ENCODE results near the gene INTS11. TPM values are rescaled to one million over a fixed set of nuclear protein-coding genes. Genes with fewer than 3 reads are reported as not detected.

INTS11 gene
- total RNA-seq, 1 donor from 2014 or later: 94.2 TPM

GRCh38 chr1:1279028-1279427, 45.4 kb downstream of the INTS11 start:
- H3K36me3 ChIP-seq (ENCODE audit: control insufficient read depth, insufficient read depth, low read length): no peaks in the 10 kb centered on the region
- TF ChIP-seq, protein P1, sequence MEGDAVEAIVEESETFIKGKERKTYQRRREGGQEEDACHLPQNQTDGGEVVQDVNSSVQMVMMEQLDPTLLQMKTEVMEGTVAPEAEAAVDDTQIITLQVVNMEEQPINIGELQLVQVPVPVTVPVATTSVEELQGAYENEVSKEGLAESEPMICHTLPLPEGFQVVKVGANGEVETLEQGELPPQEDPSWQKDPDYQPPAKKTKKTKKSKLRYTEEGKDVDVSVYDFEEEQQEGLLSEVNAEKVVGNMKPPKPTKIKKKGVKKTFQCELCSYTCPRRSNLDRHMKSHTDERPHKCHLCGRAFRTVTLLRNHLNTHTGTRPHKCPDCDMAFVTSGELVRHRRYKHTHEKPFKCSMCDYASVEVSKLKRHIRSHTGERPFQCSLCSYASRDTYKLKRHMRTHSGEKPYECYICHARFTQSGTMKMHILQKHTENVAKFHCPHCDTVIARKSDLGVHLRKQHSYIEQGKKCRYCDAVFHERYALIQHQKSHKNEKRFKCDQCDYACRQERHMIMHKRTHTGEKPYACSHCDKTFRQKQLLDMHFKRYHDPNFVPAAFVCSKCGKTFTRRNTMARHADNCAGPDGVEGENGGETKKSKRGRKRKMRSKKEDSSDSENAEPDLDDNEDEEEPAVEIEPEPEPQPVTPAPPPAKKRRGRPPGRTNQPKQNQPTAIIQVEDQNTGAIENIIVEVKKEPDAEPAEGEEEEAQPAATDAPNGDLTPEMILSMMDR (IDR thresholded peaks at IDR 0.05; ENCODE audit: insufficient read depth, low read length, poor library complexity, severe bottlenecking): no peak
- H3K4me3 ChIP-seq (ENCODE audit: low read depth, low read length): no peak overlapping the region
- no peak for DNase-seq (ENCODE audit: low read depth)
- no peaks in the 10 kb centered on the region for H3K27me3 ChIP-seq (ENCODE audit: control insufficient read depth, insufficient read depth, low read length)

DNA sequence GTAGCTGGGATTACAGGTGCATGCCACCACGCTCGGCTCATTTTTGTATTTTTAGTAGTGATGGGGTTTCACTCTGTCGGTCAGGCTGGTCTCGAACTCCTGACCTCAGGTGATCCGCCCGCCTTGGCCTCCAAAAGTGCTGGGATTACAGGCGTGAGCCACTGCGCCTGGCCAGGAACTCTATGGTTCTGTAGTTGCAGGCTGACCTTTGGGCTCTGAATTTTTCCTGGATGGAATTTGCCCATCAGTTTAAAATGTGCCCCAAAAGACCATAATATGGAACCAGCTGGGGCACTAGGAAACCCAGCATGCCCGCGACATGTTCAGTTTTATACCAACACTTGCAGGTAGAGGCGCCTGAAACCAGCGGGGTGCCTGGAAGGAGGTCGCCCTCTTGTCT, 45.8 kb downstream of the INTS11 start:
- no peak overlapping the region for H3K4me3 ChIP-seq (ENCODE audit: low read depth, low read length)
- TF ChIP-seq, protein P1 (IDR thresholded peaks at IDR 0.05; ENCODE audit: insufficient read depth, low read length, poor library complexity, severe bottlenecking): no peak
- H3K36me3 ChIP-seq (ENCODE audit: control insufficient read depth, insufficient read depth, low read length): no peaks in the 10 kb centered on the region
- DNase-seq (ENCODE audit: low read depth): no peak
- H3K27me3 ChIP-seq (ENCODE audit: control insufficient read depth, insufficient read depth, low read length): no peaks in the 10 kb centered on the region

DNA sequence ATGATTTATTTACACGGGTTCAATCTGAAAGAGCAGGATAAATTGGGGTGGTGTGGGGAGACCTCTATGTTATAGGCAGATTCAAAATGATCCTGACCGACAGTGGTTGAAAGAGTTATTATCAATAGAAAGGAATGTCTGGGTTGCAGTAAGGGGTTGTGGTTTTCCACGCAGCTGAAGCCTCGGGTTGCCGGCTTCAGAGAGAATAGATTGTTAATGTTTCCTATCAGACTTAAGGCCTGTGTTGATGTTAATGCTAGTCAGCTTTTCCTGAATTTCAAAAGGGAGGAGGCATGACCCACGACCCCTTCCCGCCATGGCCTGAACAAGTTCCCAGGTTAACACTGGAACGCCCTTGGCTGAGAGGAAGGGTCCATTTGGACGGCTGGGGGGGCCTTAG, 48.6 kb downstream of the INTS11 start:
- DNase-seq (ENCODE audit: low read depth): no peak
- H3K36me3 ChIP-seq (ENCODE audit: control insufficient read depth, insufficient read depth, low read length): no peaks in the 10 kb centered on the region

DNA sequence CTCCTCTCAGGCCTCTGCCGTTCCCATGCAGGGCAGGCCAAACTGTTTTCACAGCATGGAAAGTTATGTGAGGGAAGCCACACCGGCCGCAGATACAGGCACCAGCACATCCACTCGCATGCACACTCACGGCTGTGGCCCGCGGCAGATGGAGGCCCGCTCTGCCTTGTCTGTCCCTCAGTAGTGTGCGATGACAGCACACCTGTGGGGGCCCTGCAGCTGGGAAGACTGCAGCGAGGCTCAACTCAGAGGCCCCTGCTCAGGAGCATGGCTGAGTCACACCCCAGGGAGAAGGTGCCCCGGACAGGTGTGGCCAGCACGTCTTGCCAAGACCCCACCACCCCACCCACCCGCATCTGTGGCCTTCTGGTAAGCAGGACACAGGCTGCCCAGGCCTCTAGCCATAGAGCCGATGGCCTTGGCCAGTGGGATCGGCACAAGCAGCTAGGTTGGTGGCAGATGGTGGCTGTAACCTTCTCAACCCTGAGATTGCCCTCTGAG, 49.5 kb downstream of the INTS11 start:
- Histone ChIP-seq H3K36me3 (ENCODE audit: control insufficient read depth, insufficient read depth, low read length) (no peaks in the 10 kb centered on the region), H3K4me3 (ENCODE audit: low read depth, low read length) (no peak overlapping the region), H3K27me3 (ENCODE audit: control insufficient read depth, insufficient read depth, low read length) (no peaks in the 10 kb centered on the region)
- TF ChIP-seq, protein P1 (IDR thresholded peaks at IDR 0.05; ENCODE audit: insufficient read depth, low read length, poor library complexity, severe bottlenecking): no peak
- DNase-seq (ENCODE audit: low read depth): no peak

More for the DNA sequence above, 48.6 kb downstream of the INTS11 start:
- TF ChIP-seq, protein P1 (IDR thresholded peaks at IDR 0.05; ENCODE audit: insufficient read depth, low read length, poor library complexity, severe bottlenecking): no peak
- Histone ChIP-seq H3K4me3 (ENCODE audit: low read depth, low read length) (no peak overlapping the region), H3K27me3 (ENCODE audit: control insufficient read depth, insufficient read depth, low read length) (no peaks in the 10 kb centered on the region)

DNA sequence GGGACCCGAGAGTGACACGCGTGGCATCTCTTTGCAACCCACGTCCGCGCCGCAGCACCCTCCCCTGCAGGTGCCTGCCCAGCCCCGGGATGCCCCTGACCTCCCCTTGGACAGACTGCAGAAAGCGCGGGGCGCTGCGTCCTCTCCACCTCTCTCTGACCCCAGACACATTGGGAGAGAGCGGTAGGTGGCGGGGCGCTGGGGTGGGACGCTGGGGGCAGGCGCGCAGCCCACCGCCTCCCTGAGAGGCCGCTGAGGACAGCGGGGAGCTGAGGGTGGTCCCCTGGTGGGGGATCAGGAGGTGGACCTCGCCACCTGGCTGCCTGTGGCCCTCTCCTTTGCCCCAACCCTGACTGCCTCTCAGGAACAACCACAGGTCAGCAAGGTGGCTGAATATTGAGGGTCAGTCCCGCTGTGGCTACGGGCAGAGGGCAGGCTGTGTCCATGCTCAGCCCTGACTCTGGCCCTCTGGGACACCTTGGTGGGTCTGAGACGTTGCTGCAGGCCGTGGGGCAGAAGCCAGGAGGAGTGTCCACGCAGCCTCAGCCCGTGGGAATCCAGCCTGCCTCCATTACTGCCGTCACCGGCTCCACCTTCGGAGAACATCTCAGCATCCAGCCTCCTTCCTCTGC, 50.0 kb downstream of the INTS11 start:
- TF ChIP-seq, protein P1 (IDR thresholded peaks at IDR 0.05; ENCODE audit: insufficient read depth, low read length, poor library complexity, severe bottlenecking): no peak
- no peaks in the 10 kb centered on the region for H3K36me3 ChIP-seq (ENCODE audit: control insufficient read depth, insufficient read depth, low read length)
- no peak for DNase-seq (ENCODE audit: low read depth)
- H3K27me3 ChIP-seq (ENCODE audit: control insufficient read depth, insufficient read depth, low read length): no peaks in the 10 kb centered on the region
- H3K4me3 ChIP-seq (ENCODE audit: low read depth, low read length): peak overlapping the region; percentile 91
